ENCODE results near the gene TC2N.
"Not testable (repeated sequence)": the region's sequence is repeated elsewhere in the genome, so short reads cannot be mapped to it uniquely, and the experiment has no call there.

TC2N gene

GRCh38 chr14:91751719-91752118, 115.6 kb downstream of the TC2N start:
- no peak for DNase-seq

GRCh38 chr14:91750634-91751198, 116.6 kb downstream of the TC2N start:
- DNase-seq, result no peak

DNA sequence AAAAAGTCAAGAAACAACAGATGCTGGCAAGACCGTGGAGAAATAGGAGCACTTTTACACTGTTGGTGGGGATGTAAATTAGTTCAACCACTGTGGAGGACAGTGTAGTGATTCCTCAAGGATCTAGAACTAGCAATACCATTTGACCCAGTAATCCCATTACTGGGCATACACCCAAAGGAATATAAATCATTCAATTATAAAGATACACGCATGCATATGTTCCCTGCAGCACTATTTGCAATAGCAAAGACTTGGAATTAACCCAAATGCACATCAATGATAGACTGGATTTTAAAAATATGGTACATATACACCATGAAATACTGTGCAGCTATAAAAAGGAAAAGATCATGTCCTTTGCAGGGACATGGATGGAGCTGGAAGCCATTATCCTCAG, 117.5 kb downstream of the TC2N start:
- DNase-seq, result no peak

GRCh38 chr14:91748049-91748448, 119.3 kb downstream of the TC2N start:
- no peak for DNase-seq

GRCh38 chr14:91745344-91745743, 122.0 kb downstream of the TC2N start:
- DNase-seq, result no peak

DNA sequence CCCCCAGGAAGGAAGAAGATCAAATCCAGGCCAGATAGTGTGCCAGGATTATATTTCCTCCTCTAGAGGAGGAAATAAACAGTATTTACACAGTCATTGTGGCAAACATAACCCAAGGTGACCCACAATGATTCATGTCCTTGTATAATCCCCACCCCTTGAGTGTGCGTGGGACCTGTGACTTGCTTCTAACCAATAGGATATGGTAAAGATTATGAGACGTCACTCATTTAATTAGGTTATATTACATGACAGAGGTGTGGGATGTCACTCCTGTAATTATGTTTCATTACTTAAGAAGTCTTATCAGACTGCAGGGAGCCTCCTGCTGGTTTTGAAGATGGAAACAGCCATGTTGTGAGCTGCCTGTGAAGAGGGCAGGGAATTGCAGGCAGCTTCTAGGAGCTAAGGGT, 123.3 kb downstream of the TC2N start:
- no peak for DNase-seq

- no peak for DNase-seq
Measured at GRCh38 chr14:91743305-91743653, 124.1 kb downstream of the TC2N start.

GRCh38 chr14:91742621-91743304, 124.6 kb downstream of the TC2N start:
- DNase-seq, result no peak

DNA sequence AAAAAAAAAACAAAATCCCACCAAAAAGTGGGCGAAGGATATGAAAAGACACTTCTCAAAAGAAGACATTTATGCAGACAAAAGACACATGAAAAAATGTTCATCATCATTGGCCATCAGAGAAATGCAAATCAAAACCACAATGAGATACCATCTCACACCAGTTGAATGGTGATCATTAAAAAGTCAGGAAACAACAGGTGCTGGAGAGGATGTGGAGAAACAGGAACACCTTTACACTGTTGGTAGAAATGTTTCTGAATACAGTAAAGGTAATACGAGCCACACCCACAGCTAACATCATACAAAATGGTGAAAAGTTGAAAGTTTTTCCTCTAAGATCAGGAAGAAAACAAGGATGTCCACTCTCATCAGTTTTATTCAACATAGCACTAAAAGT, 127.5 kb downstream of the TC2N start:
- DNase-seq, result not testable (repeated sequence)

GRCh38 chr14:91737619-91738018, 129.7 kb downstream of the TC2N start:
- DNase-seq, result no peak

DNA sequence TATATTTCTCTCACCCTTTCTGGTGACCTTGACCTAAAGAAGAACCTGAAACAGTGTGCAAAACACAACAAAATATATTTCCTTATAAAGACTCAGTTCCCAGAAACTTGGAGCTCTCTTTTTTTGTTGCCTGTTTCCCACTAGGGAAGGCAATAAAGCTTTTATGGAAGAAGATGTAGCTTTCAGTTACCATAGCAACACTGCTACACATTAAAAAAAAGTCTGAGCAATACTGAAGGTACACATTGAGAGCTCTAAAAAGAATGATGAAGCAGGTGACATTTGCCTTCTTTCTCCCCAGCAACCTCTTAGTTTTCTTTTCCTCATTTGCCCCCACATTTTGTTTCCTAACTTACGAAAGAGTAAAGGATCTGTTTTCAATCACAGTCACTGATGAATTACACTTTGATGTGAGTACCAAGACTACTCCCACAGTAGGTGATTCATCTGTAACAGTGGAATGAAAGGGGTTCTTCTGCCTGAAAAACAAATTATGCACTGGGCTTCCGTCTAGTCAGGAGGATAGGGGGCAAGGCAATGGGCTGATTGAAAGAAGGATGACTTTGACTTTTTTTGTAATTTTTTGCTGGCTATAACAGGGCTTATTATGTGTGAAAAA, 134.4 kb downstream of the TC2N start:
- DNase-seq, result peak in 2 of 3 experiments; percentile 3 to 33

- no peak for DNase-seq
Measured at GRCh38 chr14:91732439-91732838, 134.9 kb downstream of the TC2N start.

DNA sequence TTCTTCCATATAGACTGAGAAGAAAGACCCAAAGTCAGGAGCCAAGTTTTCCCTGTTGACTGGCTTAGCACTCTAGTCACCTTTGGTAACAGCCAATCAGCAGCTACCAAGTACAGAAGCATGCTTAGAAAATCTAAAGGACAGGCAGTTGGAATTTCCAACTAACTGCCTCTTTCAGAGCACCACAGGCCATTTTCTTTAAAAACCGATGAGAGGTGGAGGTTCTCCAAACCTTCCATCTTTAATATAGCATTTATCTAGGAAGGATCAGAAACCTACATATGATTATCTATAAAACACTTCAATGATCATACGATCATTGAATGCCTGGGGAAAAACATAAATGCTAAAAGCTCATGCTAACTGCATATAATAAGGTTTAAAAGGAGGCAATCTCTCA, 135.3 kb downstream of the TC2N start, which contains the start of gene CATSPERB:
Gene CATSPERB, minus strand, starts transcription at position 101 of the 400 bp plus-strand sequence. CDS start 2,607 bp downstream, outside the sequence.
- DNase-seq, result no peak

- no peak for DNase-seq
Measured at GRCh38 chr14:91731018-91731417, 136.3 kb downstream of the TC2N start.

- no peak for DNase-seq
Measured at GRCh38 chr14:91729756-91730155, 137.6 kb downstream of the TC2N start.
